HepG2 (cell line): ENCODE measurements around the gene SPIRE1. TPM values are rescaled to one million over a fixed set of nuclear protein-coding genes. Genes with fewer than 3 reads are reported as not detected.

Experiments
- ATAC-seq: fragments of 200-7000 bp; cut with Tn5 transposase; 3 replicates; pipeline ENCODE4 v1.9.1; 2020; ENCODE audit warnings: mild to moderate bottlenecking, moderate library complexity
- BruUV-seq: library from RNA; stranded (reverse); fragments of 400-500 nt; replicated peaks from 2 replicates; lab custom pipeline; 2021; lab: Mats Ljungman, UMichigan
- CTCF ChIA-PET: fragments of 300-600 bp; formaldehyde crosslinking; extraction: SDS; loops from one replicate; lab custom pipeline; 2021; ENCODE audit warnings: low total read pairs, inconsistent platforms, low intra/inter-chr PET ratio; lab: Yijun Ruan, JAX
- POLR2A ChIA-PET: fragments of 350-600 bp; sonication (Branson Sonifier 250); formaldehyde crosslinking; loops from one replicate; lab custom pipeline; 2020; ENCODE audit warnings: antibody characterized with exemption, inconsistent platforms; lab: Yijun Ruan, JAX
- DNase-seq: peaks from one replicate; pipeline ENCODE4 v3.0.0-alpha.2; 2015; ENCODE audit warnings: low spot score
- FAIRE-seq: peaks from 3 replicates; lab custom pipeline; 2011; peaks lifted over from hg19 to GRCh38; lab: Jason Lieb, UNC
- H2AFZ ChIP-seq: one replicate; pipeline ENCODE4 v1.6.1; 2011; ENCODE audit warnings: low read length, inconsistent platforms
- H3K27ac ChIP-seq: fragments of 300-600 bp; 3 replicates; pipeline ENCODE4 v1.8.0; 2011; ENCODE audit warnings: mixed run types, mild to moderate bottlenecking, mixed read lengths, low read length, inconsistent platforms; ENCODE audit not compliant: insufficient read depth; ENCODE audit errors: extremely low read length
- H3K27me3 ChIP-seq, 2 experiments: fragments of 200-600 bp in 1 of 2; 2 replicates in 1 of 2; 3 replicates in 1 of 2; pipeline versions ENCODE4 v1.6.0 to v1.8.0; 2011; ENCODE audit warnings: low read length in 2 of 2, mild to moderate bottlenecking in 2 of 2, moderate library complexity in 2 of 2, inconsistent platforms in 1 of 2; ENCODE audit not compliant: insufficient read depth in 2 of 2, control insufficient read depth in 1 of 2
- H3K36me3 ChIP-seq, 2 experiments: fragments of 200-600 bp in 1 of 2; replicated peaks in 1 of 2; 2 replicates in 1 of 2; 3 replicates in 1 of 2; pipeline versions ENCODE4 v1.5.1 to v1.8.0; 2011; ENCODE audit warnings: low read length in 2 of 2, inconsistent platforms in 1 of 2; ENCODE audit not compliant: insufficient read depth in 2 of 2, control insufficient read depth in 1 of 2
- H3K4me1 ChIP-seq: 2 replicates; pipeline ENCODE4 v1.5.1; 2012; ENCODE audit warnings: low read length, inconsistent platforms; ENCODE audit not compliant: insufficient read depth
- H3K4me2 ChIP-seq: 2 replicates; pipeline ENCODE4 v1.6.0; 2011; ENCODE audit warnings: low read depth, low read length, inconsistent platforms
- H3K4me3 ChIP-seq, 3 experiments: fragments of 200-600 bp in 1 of 3; sonication (generic), shearing (Covaris generic) in 1 of 3; replicated peaks in 1 of 3; 2 replicates each; pipeline ENCODE4 v1.5.1; 2011 to 2016; ENCODE audit warnings: low read length in 3 of 3, inconsistent platforms in 2 of 3, low read depth in 2 of 3, mild to moderate bottlenecking in 2 of 3, control low read depth in 1 of 3, mixed read lengths in 1 of 3; ENCODE audit not compliant: insufficient read depth in 1 of 3
- H3K79me2 ChIP-seq: one replicate; pipeline ENCODE4 v1.6.1; 2011; ENCODE audit warnings: low read length, inconsistent platforms; ENCODE audit not compliant: insufficient read depth
- H3K9ac ChIP-seq: 2 replicates; pipeline ENCODE4 v1.6.0; 2011; ENCODE audit warnings: mild to moderate bottlenecking, low read depth, low read length, inconsistent platforms; ENCODE audit not compliant: insufficient read depth
- H3K9me3 ChIP-seq: 2 replicates; pipeline ENCODE4 v1.5.1; 2012; ENCODE audit warnings: mild to moderate bottlenecking, low read length
- H4K20me1 ChIP-seq: 2 replicates; pipeline ENCODE4 v1.6.0; 2011; ENCODE audit warnings: inconsistent platforms, mild to moderate bottlenecking, low read length, moderate library complexity; ENCODE audit not compliant: insufficient read depth
- ERF ChIP-seq: IDR thresholded peaks from 2 replicates; pipeline ENCODE4 v1.6.1; 2018; ENCODE audit warnings: missing biosample characterization, missing genetic modification reagents
- TMF1 ChIP-seq: sonication (generic); formaldehyde crosslinking; IDR thresholded peaks from 2 replicates; pipeline ENCODE4 v1.8.1; 2022; ENCODE audit warnings: low read depth, missing genetic modification reagents
- ZNF136 ChIP-seq: sonication (generic); formaldehyde crosslinking; IDR thresholded peaks from 2 replicates; pipeline ENCODE4 v1.8.1; 2022; ENCODE audit warnings: low read depth, mild to moderate bottlenecking, moderate library complexity, missing genetic modification reagents
- ZNF263 ChIP-seq: sonication (generic); formaldehyde crosslinking; IDR thresholded peaks from 2 replicates; pipeline ENCODE4 v1.4.0; 2020; ENCODE audit warnings: missing genetic modification reagents
- WGBS: methylation state at CpG from one replicate; pipeline ENCODE4 v1.1.6; 2017; ENCODE audit warnings: low lambda C conversion rate; 5-methylcytosine and 5-hydroxymethylcytosine counted together
- in situ Hi-C: cut with HindIII; loops from 2 replicates; pipeline ENCODE4 v1.10.0; 2017; ENCODE audit warnings: low pct_unique_long_range_greater_than_20kb; ENCODE audit not compliant: extremely low pct_ligation_motif_present
- intact Hi-C: fragments of 100-400 bp; cut with micrococcal nuclease; formaldehyde crosslinking; loops from one replicate; pipeline ENCODE4 v1.10.0; 2022; ENCODE audit not compliant: unreplicated experiment
- polyA plus RNA-seq, 8 experiments: library from polyadenylated mRNA; depleted of rRNA in 3 of 8; stranded (reverse) in 7 of 8; unstranded in 1 of 8; fragments of >200 nt; fragmentation: Illumina TruSeq in 4 of 8; extraction: Trizol in 4 of 8; gene quantifications; 2 replicates each; pipeline versions ENCODE4 v1.2.1 to v1.2.3, GENCODE V29; 2011 to 2016; ENCODE audit warnings: low read depth in 4 of 8, missing spikeins in 1 of 8, mixed read lengths in 1 of 8; ENCODE audit not compliant: insufficient read depth in 1 of 8
- total RNA-seq, 5 experiments: library from RNA; depleted of rRNA; stranded (reverse); fragments of >200 nt; fragmentation: Illumina TruSeq; extraction: Trizol; gene quantifications; 2 replicates each; pipeline ENCODE4 v1.2.3, GENCODE V29; 2016; ENCODE audit warnings: low read depth in 1 of 5

Gene SPIRE1
- total and polyA plus RNA-seq, 2 of the 13 experiments (the other 11 are each of a cell fraction or from before 2014, with no cell fraction given) = 9.9 to 21.3 TPM

DNA sequence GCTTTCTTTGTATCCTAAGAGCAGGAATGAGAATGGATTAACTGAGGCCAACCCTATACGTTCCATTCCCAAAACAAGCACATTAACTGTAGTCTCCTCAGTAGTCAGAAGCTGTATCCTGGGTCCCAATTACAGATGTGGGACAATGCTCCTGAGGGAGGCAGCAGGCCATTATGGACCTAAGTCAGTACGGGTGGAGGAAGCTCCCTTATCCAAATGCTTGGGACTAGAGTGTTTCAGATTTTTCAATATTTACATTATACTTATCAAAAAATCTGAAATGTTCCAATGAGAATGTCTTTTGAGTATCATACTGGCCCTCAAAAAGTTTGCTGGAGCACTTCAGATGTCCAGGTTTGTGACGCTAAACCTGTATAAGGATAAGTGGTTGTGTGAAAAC, 160.1 kb downstream of the SPIRE1 start:
- no peaks in the 10 kb centered on the region for H3K27me3 ChIP-seq
- no peaks in the 10 kb centered on the region for H3K9me3 ChIP-seq
- no peak overlapping the region for H3K4me2 ChIP-seq
- ChIA-PET POLR2A (no interaction called here), CTCF (no interaction called here)
- intact Hi-C loops = no loop called here
- H3K4me3 ChIP-seq = no peak overlapping the region
- WGBS = 95% methylated on average over 3 of the region's 3 CpGs
- H3K79me2 ChIP-seq = no peaks in the 10 kb centered on the region
- 0 out of 2 replicates have a peak, but pooled peaks cover 6% of the 10 kb centered on the region for H3K4me1 ChIP-seq
- H2AFZ ChIP-seq = no peak overlapping the region
- peaks cover 3% of the 10 kb centered on the region in 2 experiments; a peak in 3 of 5 replicates for H3K36me3 ChIP-seq
- no TSS peak for BruUV-seq
- no peak overlapping the region for H3K27ac ChIP-seq
- in situ Hi-C loops = no loop called here
- no peaks in the 10 kb centered on the region for H4K20me1 ChIP-seq
- DNase-seq (no peak), ATAC-seq (no peak)
- H3K9ac ChIP-seq = no peak overlapping the region
- TF ChIP-seq ERF (CRISPR knock-in tag) (no peak), ZNF136 (CRISPR knock-in tag) (no peak)
- TF ChIP-seq, all 625 proteins: peak for 0
- FAIRE-seq = no peak

DNA sequence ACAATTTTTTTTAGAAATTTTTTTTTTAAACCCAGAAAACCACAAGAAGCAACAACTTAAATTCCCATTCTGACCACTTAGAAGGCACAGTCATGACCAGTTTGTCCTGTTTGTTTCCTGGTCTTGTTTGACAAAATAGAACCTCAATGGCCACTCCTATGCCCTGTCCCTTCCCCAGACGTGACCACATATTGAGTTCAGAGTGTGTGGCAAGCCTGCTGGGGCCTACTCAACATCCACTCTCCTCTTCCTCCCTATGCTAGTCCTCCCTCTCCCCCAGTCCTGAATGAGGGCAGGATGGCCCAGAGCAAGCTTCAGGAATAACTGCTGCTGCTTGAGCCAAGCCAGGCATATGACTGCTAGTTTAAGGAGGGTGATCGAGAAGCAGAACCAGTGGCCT, 160.6 kb downstream of the SPIRE1 start:
- 92% methylated on average over 2 of the region's 2 CpGs for WGBS
- FAIRE-seq = no peak
- POLR2A ChIA-PET = no interaction called here

More for the DNA sequence above, 160.6 kb downstream of the SPIRE1 start:
- no TSS peak for BruUV-seq
- 0 out of 2 replicates have a peak, but pooled peaks cover 6% of the 10 kb centered on the region for H3K4me1 ChIP-seq
- in situ Hi-C loops (no loop called here), intact Hi-C loops (no loop called here)
- CTCF ChIA-PET = no interaction called here
- TF ChIP-seq TMF1 (CRISPR knock-in tag) (no peak), ZNF263 (0 out of 2 replicates have a peak, but pooled peaks have one; percentile 17)
- H3K9ac ChIP-seq = no peak overlapping the region
- no peaks in the 10 kb centered on the region for H3K79me2 ChIP-seq
- no peaks in the 10 kb centered on the region for H3K9me3 ChIP-seq
- H3K4me2 ChIP-seq = no peak overlapping the region
- H3K27ac ChIP-seq = no peak overlapping the region
- ATAC-seq (no peak), DNase-seq (no peak)
- H4K20me1 ChIP-seq = no peaks in the 10 kb centered on the region
- no peak overlapping the region for H2AFZ ChIP-seq
- peaks cover 3 to 6% of the 10 kb centered on the region in 2 experiments; a peak in 3 of 5 replicates for H3K36me3 ChIP-seq
- no peak overlapping the region for H3K4me3 ChIP-seq
- no peaks in the 10 kb centered on the region for H3K27me3 ChIP-seq
